ENCODE results near the gene DAAM1. TPM values are rescaled to one million over a fixed set of nuclear protein-coding genes. Genes with fewer than 3 reads are reported as not detected.
A peak's percentile ranks its signal among the peaks of the same experiment; 100 is the strongest.

The DAAM1 gene
- total RNA-seq, 2 donors from 2014 or later: 94.0 to 99.4 TPM

DNA sequence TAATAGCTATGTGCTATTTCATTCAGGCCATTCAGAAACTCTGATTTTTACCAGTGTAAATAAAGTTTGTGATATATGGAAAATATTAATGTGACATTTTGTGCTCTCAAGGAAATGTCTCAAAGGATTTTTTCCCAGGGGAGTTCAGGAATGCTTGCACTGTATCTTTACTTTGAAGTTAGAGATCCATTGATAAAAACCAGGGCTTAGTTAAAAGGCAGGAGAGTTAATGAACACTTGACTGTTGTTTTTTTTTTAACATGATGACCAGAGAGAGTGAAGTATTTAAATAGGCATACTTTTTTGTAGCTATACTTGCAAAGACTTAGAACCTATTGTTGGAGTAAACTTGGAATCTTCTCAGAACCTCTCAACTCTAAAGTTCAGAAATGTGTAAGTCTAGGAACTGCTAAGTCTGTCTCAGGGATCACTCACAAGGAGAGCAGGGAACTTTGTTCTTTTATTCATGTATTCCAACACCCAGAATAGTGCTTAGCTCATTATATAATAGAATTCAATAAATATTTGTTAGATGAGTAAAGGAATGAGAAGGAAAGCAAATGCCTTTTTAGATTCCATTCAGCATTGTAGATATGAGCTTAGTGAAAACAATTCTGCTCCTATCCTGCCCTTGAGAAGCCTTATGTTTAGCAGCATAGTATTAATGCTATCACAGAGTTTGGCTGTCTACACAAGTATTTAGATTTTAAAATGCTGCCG lies 117.5 kb downstream of the DAAM1 start:
- Histone ChIP-seq H3K27ac (ENCODE audit: low read depth, low read length) (no peak overlapping the region), H3K4me1 (ENCODE audit: control insufficient read depth, insufficient read depth, low read length) (peaks cover 4% of the 10 kb centered on the region), H3K36me3 (ENCODE audit: control insufficient read depth, insufficient read depth, low read length) (peaks cover 15% of the 10 kb centered on the region), H3K9ac (ENCODE audit: extremely low read depth, low read length, poor library complexity, severe bottlenecking) (no peak overlapping the region), H3K4me3 (ENCODE audit: low read length) (no peak overlapping the region), H3K9me3 (ENCODE audit: control insufficient read depth, low read length) (no peaks in the 10 kb centered on the region), H3K27me3 (ENCODE audit: control insufficient read depth, insufficient read depth, low read length, poor library complexity, severe bottlenecking) (no peaks in the 10 kb centered on the region)
- TF ChIP-seq, protein P1, sequence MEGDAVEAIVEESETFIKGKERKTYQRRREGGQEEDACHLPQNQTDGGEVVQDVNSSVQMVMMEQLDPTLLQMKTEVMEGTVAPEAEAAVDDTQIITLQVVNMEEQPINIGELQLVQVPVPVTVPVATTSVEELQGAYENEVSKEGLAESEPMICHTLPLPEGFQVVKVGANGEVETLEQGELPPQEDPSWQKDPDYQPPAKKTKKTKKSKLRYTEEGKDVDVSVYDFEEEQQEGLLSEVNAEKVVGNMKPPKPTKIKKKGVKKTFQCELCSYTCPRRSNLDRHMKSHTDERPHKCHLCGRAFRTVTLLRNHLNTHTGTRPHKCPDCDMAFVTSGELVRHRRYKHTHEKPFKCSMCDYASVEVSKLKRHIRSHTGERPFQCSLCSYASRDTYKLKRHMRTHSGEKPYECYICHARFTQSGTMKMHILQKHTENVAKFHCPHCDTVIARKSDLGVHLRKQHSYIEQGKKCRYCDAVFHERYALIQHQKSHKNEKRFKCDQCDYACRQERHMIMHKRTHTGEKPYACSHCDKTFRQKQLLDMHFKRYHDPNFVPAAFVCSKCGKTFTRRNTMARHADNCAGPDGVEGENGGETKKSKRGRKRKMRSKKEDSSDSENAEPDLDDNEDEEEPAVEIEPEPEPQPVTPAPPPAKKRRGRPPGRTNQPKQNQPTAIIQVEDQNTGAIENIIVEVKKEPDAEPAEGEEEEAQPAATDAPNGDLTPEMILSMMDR (conservative IDR thresholded peaks at IDR 0.05): no peak
- DNase-seq: no peak
- Mint-ChIP-seq H3K4me3 (no peak overlapping the region), H3K27me3 (ENCODE audit: insufficient read depth) (no peaks in the 10 kb centered on the region), H3K27ac (peak overlapping the region; percentile 67), H3K4me1 (peaks cover 17% of the 10 kb centered on the region), H3K36me3 (ENCODE audit: low read depth) (peaks cover 2% of the 10 kb centered on the region), H3K9me3 (no peaks in the 10 kb centered on the region)
- whole genome bisulfite sequencing, 2 experiments (ENCODE audit: insufficient coverage in 1 of 2, insufficient read length in 1 of 2): 79% methylated on average over 1 of the region's 1 CpG; no CpG with 5 or more reads in 1 of the 2 experiments

DNA sequence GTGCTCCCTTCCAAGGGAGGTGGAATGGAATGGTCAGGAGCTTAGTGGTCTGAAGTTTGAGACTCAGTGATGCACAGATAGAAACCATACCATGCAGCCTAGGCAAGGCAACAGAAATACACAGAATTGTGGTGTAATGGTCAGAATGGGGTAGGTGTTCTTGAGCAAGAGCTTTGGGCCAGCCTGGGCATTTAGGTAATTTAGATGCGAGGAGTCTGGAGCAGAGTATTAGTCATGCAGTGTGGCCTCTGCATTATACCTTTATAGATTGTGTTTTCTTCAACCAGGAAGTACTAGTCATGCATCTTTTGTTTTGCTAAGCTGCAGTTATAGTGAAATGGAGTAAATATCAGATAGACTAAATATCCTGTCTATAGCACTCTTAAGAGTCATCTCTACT lies 118.3 kb downstream of the DAAM1 start:
- peak overlapping the region; percentile 67 for H3K27ac Mint-ChIP-seq
- H3K4me1 Mint-ChIP-seq: peaks cover 17% of the 10 kb centered on the region
- WGBS, 2 experiments (ENCODE audit: insufficient coverage in 1 of 2, insufficient read length in 1 of 2): 91 to 100% methylated on average over 1 of the region's 1 CpG
- H3K4me3 ChIP-seq (ENCODE audit: low read length): no peak overlapping the region
- H3K36me3 ChIP-seq (ENCODE audit: control insufficient read depth, insufficient read depth, low read length): peaks cover 15% of the 10 kb centered on the region
- H3K9ac ChIP-seq (ENCODE audit: extremely low read depth, low read length, poor library complexity, severe bottlenecking): no peak overlapping the region
- TF ChIP-seq, protein P1 (conservative IDR thresholded peaks at IDR 0.05): no peak
- H3K27me3 Mint-ChIP-seq (ENCODE audit: insufficient read depth): no peaks in the 10 kb centered on the region
- peaks cover 2% of the 10 kb centered on the region for H3K36me3 Mint-ChIP-seq (ENCODE audit: low read depth)
- H3K9me3 ChIP-seq (ENCODE audit: control insufficient read depth, low read length): no peaks in the 10 kb centered on the region
- H3K4me1 ChIP-seq (ENCODE audit: control insufficient read depth, insufficient read depth, low read length): peaks cover 4% of the 10 kb centered on the region
- no peaks in the 10 kb centered on the region for H3K27me3 ChIP-seq (ENCODE audit: control insufficient read depth, insufficient read depth, low read length, poor library complexity, severe bottlenecking)
- no peak overlapping the region for H3K4me3 Mint-ChIP-seq
- H3K9me3 Mint-ChIP-seq: no peaks in the 10 kb centered on the region
- no peak for DNase-seq
- no peak overlapping the region for H3K27ac ChIP-seq (ENCODE audit: low read depth, low read length)

DNA sequence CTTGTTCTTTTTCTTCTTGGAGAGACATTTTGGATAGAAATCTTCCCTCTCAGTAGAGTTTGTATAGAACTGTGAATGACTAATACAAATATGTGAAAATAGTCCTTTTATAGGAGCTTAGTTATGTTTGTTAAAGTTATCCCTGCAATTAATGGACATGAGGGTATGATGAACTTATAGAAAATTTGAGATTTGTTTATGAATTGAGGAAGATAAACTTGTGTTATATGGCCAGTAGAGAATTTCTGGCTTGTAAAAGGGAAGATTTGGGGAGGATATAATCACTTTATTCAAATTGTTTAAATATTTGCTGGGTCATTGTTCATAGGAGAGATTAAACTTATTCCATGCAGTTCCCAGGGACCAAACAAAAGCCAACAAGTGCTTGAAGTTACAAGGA lies 119.6 kb downstream of the DAAM1 start:
- no peak overlapping the region for H3K4me3 Mint-ChIP-seq
- H3K9me3 Mint-ChIP-seq: no peaks in the 10 kb centered on the region
- H3K36me3 Mint-ChIP-seq (ENCODE audit: low read depth): peaks cover 2% of the 10 kb centered on the region
- TF ChIP-seq, protein P1 (conservative IDR thresholded peaks at IDR 0.05): no peak
- H3K36me3 ChIP-seq (ENCODE audit: control insufficient read depth, insufficient read depth, low read length): peaks cover 18% of the 10 kb centered on the region
- H3K4me1 ChIP-seq (ENCODE audit: control insufficient read depth, insufficient read depth, low read length): peaks cover 4% of the 10 kb centered on the region
- no peak for DNase-seq
- H3K27ac Mint-ChIP-seq: no peak overlapping the region
- no peaks in the 10 kb centered on the region for H3K9me3 ChIP-seq (ENCODE audit: control insufficient read depth, low read length)
- H3K27me3 Mint-ChIP-seq (ENCODE audit: insufficient read depth): no peaks in the 10 kb centered on the region
- no peak overlapping the region for H3K9ac ChIP-seq (ENCODE audit: extremely low read depth, low read length, poor library complexity, severe bottlenecking)
- no peak overlapping the region for H3K27ac ChIP-seq (ENCODE audit: low read depth, low read length)
- H3K4me1 Mint-ChIP-seq: peaks cover 17% of the 10 kb centered on the region
- H3K4me3 ChIP-seq (ENCODE audit: low read length): no peak overlapping the region
- H3K27me3 ChIP-seq (ENCODE audit: control insufficient read depth, insufficient read depth, low read length, poor library complexity, severe bottlenecking): no peaks in the 10 kb centered on the region

Measured in endodermal cell (in vitro differentiated cells).